GM19455 (cell line): ENCODE data around the gene RGS5.
"Not testable (repeated sequence)": the region's sequence is repeated elsewhere in the genome, so short reads cannot be mapped to it uniquely, and the experiment has no call there.

Experiments
- ATAC-seq: cut with Tn5 transposase; IDR thresholded peaks from one replicate; pipeline ENCODE4 v1.9.1; 2021; ENCODE audit not compliant: unreplicated experiment

RGS5 gene

GRCh38 chr1:163202833-163203451 is at the start of gene RGS5:
RGS5 (minus strand) TSS chr1:163202916; CDS start chr1:163202835, 81 bp downstream.
- no peak for ATAC-seq

- no peak for ATAC-seq
Measured at GRCh38 chr1:163250382-163250974, 47.8 kb upstream of the RGS5 start.

GRCh38 chr1:163248064-163248463 is 45.3 kb upstream of the RGS5 start:
- no peak for ATAC-seq

- ATAC-seq: not testable (repeated sequence)
Measured at GRCh38 chr1:163244648-163245047, 41.9 kb upstream of the RGS5 start.

- ATAC-seq: no peak
Measured at GRCh38 chr1:163241746-163242145, 39.0 kb upstream of the RGS5 start.

GRCh38 chr1:163240705-163241104 is 38.0 kb upstream of the RGS5 start:
- ATAC-seq: no peak

- not testable (repeated sequence) for ATAC-seq
Measured at GRCh38 chr1:163233643-163234042, 30.9 kb upstream of the RGS5 start.

GRCh38 chr1:163231385-163231784 is 28.7 kb upstream of the RGS5 start:
- ATAC-seq: no peak

- ATAC-seq: no peak
Measured at GRCh38 chr1:163230827-163231226, 28.1 kb upstream of the RGS5 start.

GRCh38 chr1:163228271-163228670 is 25.6 kb upstream of the RGS5 start:
- not testable (repeated sequence) for ATAC-seq

- ATAC-seq: no peak
Measured at GRCh38 chr1:163227126-163227525, 24.4 kb upstream of the RGS5 start.

GRCh38 chr1:163213626-163214025 is 10.9 kb upstream of the RGS5 start:
- ATAC-seq: no peak

- ATAC-seq: no peak
Measured at GRCh38 chr1:163211667-163212066, 9.0 kb upstream of the RGS5 start.

- no peak for ATAC-seq
Measured at GRCh38 chr1:163205513-163205912, 2.8 kb upstream of the RGS5 start.

- ATAC-seq: no peak
Measured at GRCh38 chr1:163203561-163203960, 845 bp upstream of the RGS5 start.

GRCh38 chr1:163201906-163202305 is 810 bp downstream of the RGS5 start:
- no peak for ATAC-seq

GRCh38 chr1:163197022-163197421 is 5.7 kb downstream of the RGS5 start:
- ATAC-seq: no peak

- no peak for ATAC-seq
Measured at GRCh38 chr1:163196449-163196787, 6.3 kb downstream of the RGS5 start.

GRCh38 chr1:163195728-163196448 is 6.8 kb downstream of the RGS5 start:
- ATAC-seq: no peak

- no peak for ATAC-seq
Measured at GRCh38 chr1:163191301-163191700, 11.4 kb downstream of the RGS5 start.

GRCh38 chr1:163188947-163189346 is 13.8 kb downstream of the RGS5 start:
- ATAC-seq: no peak

GRCh38 chr1:163187849-163188248 is 14.9 kb downstream of the RGS5 start:
- no peak for ATAC-seq
